ENCODE measurements around the gene NDST4. TPM values are rescaled to one million over a fixed set of nuclear protein-coding genes. Genes with fewer than 3 reads are reported as not detected.

NDST4 gene
- total and polyA plus RNA-seq, 2 of the 4 experiments (the other 2 are of a cell fraction) = not detected

DNA sequence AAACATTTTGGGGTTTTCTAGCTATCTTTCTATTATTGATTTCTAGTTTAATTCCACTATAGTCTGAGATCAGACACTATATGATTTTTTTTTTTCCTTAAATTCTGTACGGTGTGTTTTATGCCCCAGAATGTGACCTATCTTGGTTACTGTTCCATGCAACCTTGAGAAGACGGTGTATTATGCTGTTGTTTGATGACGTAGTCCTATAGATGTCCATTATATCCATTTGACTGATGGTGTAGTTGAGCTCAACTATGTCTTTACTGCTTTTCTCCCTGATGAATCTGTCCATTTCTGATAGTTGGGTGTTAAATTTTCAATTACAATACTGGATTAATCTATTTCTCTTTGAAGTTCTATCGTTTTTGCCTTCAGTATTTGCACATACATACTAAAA lies 212.5 kb downstream of the NDST4 start:
- Histone ChIP-seq H4K5ac (ENCODE audit: low read depth, low read length) (no peak overlapping the region), H2BK5ac (ENCODE audit: low read depth, low read length, poor library complexity, severe bottlenecking) (no peak overlapping the region), H3K9ac (ENCODE audit: low read depth, low read length) (no peak overlapping the region), H2AFZ (replicated peaks; ENCODE audit: low read length, poor library complexity) (no peak overlapping the region), H3K4me3 (ENCODE audit: insufficient read depth, low read depth, low read length) (no peak overlapping the region), H3K36me3 (ENCODE audit: control insufficient read depth, insufficient read depth, low read length) (no peaks in the 10 kb centered on the region), H3K4ac (ENCODE audit: low read depth, low read length) (no peak overlapping the region), H3K79me1 (ENCODE audit: low read depth in 1 of 2, low read length in 2 of 2) (no peaks in the 10 kb centered on the region), H3K4me2 (ENCODE audit: low read depth, low read length) (no peak overlapping the region), H2BK15ac (ENCODE audit: low read depth, low read length) (no peak overlapping the region), H3K4me1 (ENCODE audit: control insufficient read depth, insufficient read depth, low read length) (no peaks in the 10 kb centered on the region), H4K8ac (ENCODE audit: low read depth in 2 of 2, low read length in 2 of 2) (no peak overlapping the region), H3K18ac (ENCODE audit: low read depth, low read length) (no peak overlapping the region), H3K9me1 (ENCODE audit: insufficient read depth, low read length) (no peaks in the 10 kb centered on the region), H2AK9ac (replicated peaks; ENCODE audit: low read depth, low read length, poor library complexity) (no peak overlapping the region), H2BK20ac (ENCODE audit: low read depth, low read length) (no peak overlapping the region), H3K56ac (ENCODE audit: extremely low read depth, insufficient read depth, low read length) (no peak overlapping the region), H4K91ac (ENCODE audit: insufficient read depth, low read depth, low read length) (no peak overlapping the region), H3K9me3 (ENCODE audit: control insufficient read depth, insufficient read depth, low read length) (no peaks in the 10 kb centered on the region), H3K27me3 (ENCODE audit: control insufficient read depth, insufficient read depth, low read length) (no peaks in the 10 kb centered on the region), H4K20me1 (ENCODE audit: insufficient read depth, low read length) (no peaks in the 10 kb centered on the region), H3K27ac (ENCODE audit: insufficient read depth, low read length) (no peak overlapping the region), H2AK5ac (ENCODE audit: low read depth, low read length) (no peak overlapping the region), H3K14ac (replicated peaks; ENCODE audit: low read depth, low read length) (no peak overlapping the region), H3K23ac (ENCODE audit: low read depth, low read length) (no peak overlapping the region), H2BK120ac (ENCODE audit: low read depth, low read length) (no peak overlapping the region)
- in situ Hi-C loops (cut with MboI; ENCODE audit: low sequenced_read_pairs) (no loop called here), dilution Hi-C loops (cut with HindIII; ENCODE audit: low sequenced_read_pairs, unreplicated experiment) (no loop called here), intact Hi-C loops (cut with micrococcal nuclease) (no loop called here)
- BruUV-seq (replicated peaks) = no TSS peak
- ATAC-seq (ENCODE audit: low read depth) = no peak
- ChIA-PET POLR2A (ENCODE audit: unreplicated experiment) (no interaction called here), CTCF (interaction anchor here (0.6 kb wide), 1 partner anchor 719 kb away, joined by 6 read pairs; no protein-coding TSS in a partner anchor)
- WGBS, 2 experiments (ENCODE audit: extremely low coverage in 2 of 2, insufficient read length in 1 of 2) = no CpG with 5 or more reads among the region's 4 CpGs
- no peak for DNase-seq
- TF ChIP-seq, protein P1, sequence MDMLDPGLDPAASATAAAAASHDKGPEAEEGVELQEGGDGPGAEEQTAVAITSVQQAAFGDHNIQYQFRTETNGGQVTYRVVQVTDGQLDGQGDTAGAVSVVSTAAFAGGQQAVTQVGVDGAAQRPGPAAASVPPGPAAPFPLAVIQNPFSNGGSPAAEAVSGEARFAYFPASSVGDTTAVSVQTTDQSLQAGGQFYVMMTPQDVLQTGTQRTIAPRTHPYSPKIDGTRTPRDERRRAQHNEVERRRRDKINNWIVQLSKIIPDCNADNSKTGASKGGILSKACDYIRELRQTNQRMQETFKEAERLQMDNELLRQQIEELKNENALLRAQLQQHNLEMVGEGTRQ (IDR thresholded peaks at IDR 0.05; ENCODE audit: low read depth, low read length) = no peak
- no peak for TF ChIP-seq MXI1 (IDR thresholded peaks at IDR 0.05; ENCODE audit: borderline replicate concordance, low read depth, low read length)
- no peak for TF ChIP-seq RFX5 (IDR thresholded peaks at IDR 0.05; ENCODE audit: low read depth, low read length)
- no peak for TF ChIP-seq POLR2A (IDR thresholded peaks at IDR 0.05; ENCODE audit: low read depth, low read length)
- TF ChIP-seq MAZ (IDR thresholded peaks at IDR 0.05; ENCODE audit: borderline replicate concordance, low read depth, low read length) = no peak
- TF ChIP-seq, protein P2, sequence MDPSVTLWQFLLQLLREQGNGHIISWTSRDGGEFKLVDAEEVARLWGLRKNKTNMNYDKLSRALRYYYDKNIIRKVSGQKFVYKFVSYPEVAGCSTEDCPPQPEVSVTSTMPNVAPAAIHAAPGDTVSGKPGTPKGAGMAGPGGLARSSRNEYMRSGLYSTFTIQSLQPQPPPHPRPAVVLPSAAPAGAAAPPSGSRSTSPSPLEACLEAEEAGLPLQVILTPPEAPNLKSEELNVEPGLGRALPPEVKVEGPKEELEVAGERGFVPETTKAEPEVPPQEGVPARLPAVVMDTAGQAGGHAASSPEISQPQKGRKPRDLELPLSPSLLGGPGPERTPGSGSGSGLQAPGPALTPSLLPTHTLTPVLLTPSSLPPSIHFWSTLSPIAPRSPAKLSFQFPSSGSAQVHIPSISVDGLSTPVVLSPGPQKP (IDR thresholded peaks at IDR 0.05; ENCODE audit: borderline replicate concordance, low read depth, low read length) = no peak
- TF ChIP-seq, protein P3, sequence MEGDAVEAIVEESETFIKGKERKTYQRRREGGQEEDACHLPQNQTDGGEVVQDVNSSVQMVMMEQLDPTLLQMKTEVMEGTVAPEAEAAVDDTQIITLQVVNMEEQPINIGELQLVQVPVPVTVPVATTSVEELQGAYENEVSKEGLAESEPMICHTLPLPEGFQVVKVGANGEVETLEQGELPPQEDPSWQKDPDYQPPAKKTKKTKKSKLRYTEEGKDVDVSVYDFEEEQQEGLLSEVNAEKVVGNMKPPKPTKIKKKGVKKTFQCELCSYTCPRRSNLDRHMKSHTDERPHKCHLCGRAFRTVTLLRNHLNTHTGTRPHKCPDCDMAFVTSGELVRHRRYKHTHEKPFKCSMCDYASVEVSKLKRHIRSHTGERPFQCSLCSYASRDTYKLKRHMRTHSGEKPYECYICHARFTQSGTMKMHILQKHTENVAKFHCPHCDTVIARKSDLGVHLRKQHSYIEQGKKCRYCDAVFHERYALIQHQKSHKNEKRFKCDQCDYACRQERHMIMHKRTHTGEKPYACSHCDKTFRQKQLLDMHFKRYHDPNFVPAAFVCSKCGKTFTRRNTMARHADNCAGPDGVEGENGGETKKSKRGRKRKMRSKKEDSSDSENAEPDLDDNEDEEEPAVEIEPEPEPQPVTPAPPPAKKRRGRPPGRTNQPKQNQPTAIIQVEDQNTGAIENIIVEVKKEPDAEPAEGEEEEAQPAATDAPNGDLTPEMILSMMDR (conservative IDR thresholded peaks at IDR 0.05; ENCODE audit: low read depth, low read length) = no peak
- no peak for TF ChIP-seq SMC3 (IDR thresholded peaks at IDR 0.05; ENCODE audit: low read depth, low read length)
- TF ChIP-seq NFE2L2 (IDR thresholded peaks at IDR 0.05; ENCODE audit: low read depth, low read length) = no peak
- TF ChIP-seq RAD21 (IDR thresholded peaks at IDR 0.05; ENCODE audit: low read length) = no peak
- TF ChIP-seq BHLHE40 (IDR thresholded peaks at IDR 0.05; ENCODE audit: low read depth, low read length) = no peak
- TF ChIP-seq CEBPB (IDR thresholded peaks at IDR 0.05; ENCODE audit: low read depth, low read length) = no peak
- no peak for TF ChIP-seq MAFK (IDR thresholded peaks at IDR 0.05; ENCODE audit: low read depth, low read length)
- TF ChIP-seq CHD1 (IDR thresholded peaks at IDR 0.05; ENCODE audit: low read depth, low read length) = no peak
- TF ChIP-seq FOS (IDR thresholded peaks at IDR 0.05; ENCODE audit: low read depth, low read length) = no peak
- TF ChIP-seq RCOR1 (IDR thresholded peaks at IDR 0.05; ENCODE audit: insufficient replicate concordance, low read length) = no peak
